ENCODE results near the gene CLN5.

DNA sequence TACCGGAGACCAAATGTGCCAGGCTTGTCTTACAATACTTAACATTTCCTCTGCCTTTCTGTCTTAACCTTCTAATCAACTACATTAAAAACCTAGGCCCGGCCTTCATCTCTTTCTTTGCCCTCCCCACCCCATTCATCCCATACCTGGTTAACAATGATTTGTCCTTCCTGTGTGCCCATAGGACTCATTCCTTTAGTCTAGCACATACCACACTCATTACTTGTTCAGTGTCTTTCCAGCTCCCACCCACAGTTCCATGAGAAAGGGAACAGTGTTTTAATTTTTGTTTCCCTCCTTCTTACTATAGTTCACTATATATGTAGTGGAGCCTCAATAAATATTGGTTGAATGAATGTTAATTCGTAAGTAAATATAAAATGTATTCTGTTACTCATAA lies 2.4 kb downstream of the CLN5 start:
- no peak for TF ChIP-seq EZH2 (IDR thresholded peaks at IDR 0.05; ENCODE audit: borderline replicate concordance, low read depth, low read length, severe bottlenecking)
- TF ChIP-seq, protein P1, sequence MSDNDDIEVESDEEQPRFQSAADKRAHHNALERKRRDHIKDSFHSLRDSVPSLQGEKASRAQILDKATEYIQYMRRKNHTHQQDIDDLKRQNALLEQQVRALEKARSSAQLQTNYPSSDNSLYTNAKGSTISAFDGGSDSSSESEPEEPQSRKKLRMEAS (IDR thresholded peaks at IDR 0.05; ENCODE audit: insufficient read depth, insufficient read length) = no peak
- TF ChIP-seq CTCF (IDR thresholded peaks at IDR 0.05; ENCODE audit: extremely low read depth in 1 of 2, insufficient read depth in 1 of 2, low read depth in 1 of 2, low read length in 2 of 2) = no peak
- TF ChIP-seq POLR2A (IDR thresholded peaks at IDR 0.05; ENCODE audit: low read depth, low read length) = no peak
- no peak for TF ChIP-seq POLR2AphosphoS5 (IDR thresholded peaks at IDR 0.05; ENCODE audit: insufficient read depth, low read depth, low read length)
- TF ChIP-seq MYC (IDR thresholded peaks at IDR 0.05; ENCODE audit: low read depth, low read length) = no peak
- no peak for TF ChIP-seq JUN (IDR thresholded peaks at IDR 0.05; ENCODE audit: borderline replicate concordance, insufficient read depth, insufficient read length, low read depth)
